Right atrium auricular region (tissue), 2 donors: Measurements from ENCODE around the gene EHD4. TPM values are rescaled to one million over a fixed set of nuclear protein-coding genes. Genes with fewer than 3 reads are reported as not detected.

Source experiments
- DNase-seq: peaks from one replicate; pipeline ENCODE4 v3.0.0-alpha.2; 2019; ENCODE audit warnings: low spot score
- H3K27ac ChIP-seq, 2 donors: fragments of 200-600 bp; sonication (generic); 1 replicate in 1 of 2; 2 replicates in 1 of 2; pipeline ENCODE4 v1.5.1; 2016 to 2019
- H3K27me3 ChIP-seq, 2 donors: fragments of 200-600 bp; sonication (generic); one replicate each; pipeline versions ENCODE4 v1.5.1 to v1.6.0; 2017 to 2019
- H3K36me3 ChIP-seq: fragments of 200-600 bp; sonication (generic); one replicate; pipeline ENCODE4 v1.5.1; 2016
- H3K4me1 ChIP-seq, 2 donors: fragments of 200-600 bp; sonication (generic); one replicate each; pipeline versions ENCODE4 v1.5.1 to v1.6.0; 2017 to 2019
- H3K4me3 ChIP-seq, 2 donors: fragments of 200-600 bp; sonication (generic); 1 replicate in 1 of 2; 2 replicates in 1 of 2; pipeline ENCODE4 v1.5.1; 2017 to 2019; ENCODE audit warnings: mild to moderate bottlenecking in 1 of 2, moderate library complexity in 1 of 2
- H3K9me3 ChIP-seq, 2 donors: fragments of 200-600 bp; sonication (generic); one replicate each; pipeline ENCODE4 v1.5.1; 2019
- total RNA-seq, 2 donors: library from RNA; depleted of rRNA; stranded (reverse); fragments of >200 nt; gene quantifications; one replicate each; pipeline ENCODE4 v1.1.0, GENCODE V29; 2016
- TF ChIP-seq, protein P1 (sequence below), 2 donors: fragments of 200-600 bp; sonication (generic); IDR thresholded peaks; one replicate each; pipeline ENCODE4 v1.5.1; 2019; ENCODE audit warnings: antibody characterized with exemption in 2 of 2

EHD4 gene
- total RNA-seq, 2 donors from 2014 or later, result 22.2 to 26.3 TPM

DNA sequence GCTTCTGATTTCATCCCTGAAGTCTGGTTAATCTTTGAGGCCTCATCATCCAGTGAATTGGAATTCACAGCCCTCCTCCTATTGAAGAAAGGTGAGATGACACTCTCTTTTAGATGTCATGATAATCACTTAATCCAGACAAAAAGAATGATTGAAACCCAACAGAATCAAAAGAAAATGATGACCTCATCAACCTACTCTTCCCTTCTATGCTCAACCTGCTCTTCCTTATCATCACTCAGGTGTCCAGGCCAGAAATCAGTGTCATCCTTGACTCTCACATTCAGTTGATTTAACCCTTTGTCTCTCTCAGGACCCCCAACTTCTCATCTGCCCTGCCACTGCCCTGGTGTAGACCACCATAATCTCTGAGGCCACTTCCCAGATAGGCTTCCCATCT is 36.7 kb upstream of the EHD4 start:
- Histone ChIP-seq H3K36me3 (no peaks in the 10 kb centered on the region), H3K9me3 (no peaks in the 10 kb centered on the region), H3K4me1 (no peaks in the 10 kb centered on the region), H3K27me3 (no peaks in the 10 kb centered on the region), H3K4me3 (no peak overlapping the region), H3K27ac (no peak overlapping the region)
- TF ChIP-seq, protein P1, sequence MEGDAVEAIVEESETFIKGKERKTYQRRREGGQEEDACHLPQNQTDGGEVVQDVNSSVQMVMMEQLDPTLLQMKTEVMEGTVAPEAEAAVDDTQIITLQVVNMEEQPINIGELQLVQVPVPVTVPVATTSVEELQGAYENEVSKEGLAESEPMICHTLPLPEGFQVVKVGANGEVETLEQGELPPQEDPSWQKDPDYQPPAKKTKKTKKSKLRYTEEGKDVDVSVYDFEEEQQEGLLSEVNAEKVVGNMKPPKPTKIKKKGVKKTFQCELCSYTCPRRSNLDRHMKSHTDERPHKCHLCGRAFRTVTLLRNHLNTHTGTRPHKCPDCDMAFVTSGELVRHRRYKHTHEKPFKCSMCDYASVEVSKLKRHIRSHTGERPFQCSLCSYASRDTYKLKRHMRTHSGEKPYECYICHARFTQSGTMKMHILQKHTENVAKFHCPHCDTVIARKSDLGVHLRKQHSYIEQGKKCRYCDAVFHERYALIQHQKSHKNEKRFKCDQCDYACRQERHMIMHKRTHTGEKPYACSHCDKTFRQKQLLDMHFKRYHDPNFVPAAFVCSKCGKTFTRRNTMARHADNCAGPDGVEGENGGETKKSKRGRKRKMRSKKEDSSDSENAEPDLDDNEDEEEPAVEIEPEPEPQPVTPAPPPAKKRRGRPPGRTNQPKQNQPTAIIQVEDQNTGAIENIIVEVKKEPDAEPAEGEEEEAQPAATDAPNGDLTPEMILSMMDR (IDR thresholded peaks at IDR 0.05), result no peak
- DNase-seq, result no peak

DNA sequence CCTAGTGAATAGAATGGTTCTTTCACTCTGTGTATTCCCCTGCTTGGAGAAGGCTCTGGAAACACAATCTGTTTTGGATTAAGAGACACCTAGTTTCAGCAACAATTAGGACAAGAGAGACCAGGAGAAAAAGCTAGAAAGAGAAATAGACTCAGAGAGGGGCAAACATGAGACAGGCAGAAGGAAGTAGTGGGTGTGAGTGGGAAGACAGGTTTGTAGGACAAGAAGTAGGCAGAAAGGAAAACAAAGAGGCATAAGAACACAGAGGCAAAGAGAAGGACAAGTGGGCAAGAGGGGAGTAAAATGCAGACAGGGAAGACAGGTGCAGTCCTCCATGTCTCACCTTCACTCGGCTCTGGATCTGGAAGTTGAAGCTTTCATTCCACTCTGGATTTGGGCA is 35.0 kb upstream of the EHD4 start:
- DNase-seq, result no peak
- H3K27ac ChIP-seq, result no peak overlapping the region
- H3K9me3 ChIP-seq, result no peaks in the 10 kb centered on the region
- no peaks in the 10 kb centered on the region for H3K4me1 ChIP-seq
- no peak overlapping the region for H3K4me3 ChIP-seq
- TF ChIP-seq, protein P1 (IDR thresholded peaks at IDR 0.05), result no peak
- H3K36me3 ChIP-seq, result no peaks in the 10 kb centered on the region
- no peaks in the 10 kb centered on the region for H3K27me3 ChIP-seq

DNA sequence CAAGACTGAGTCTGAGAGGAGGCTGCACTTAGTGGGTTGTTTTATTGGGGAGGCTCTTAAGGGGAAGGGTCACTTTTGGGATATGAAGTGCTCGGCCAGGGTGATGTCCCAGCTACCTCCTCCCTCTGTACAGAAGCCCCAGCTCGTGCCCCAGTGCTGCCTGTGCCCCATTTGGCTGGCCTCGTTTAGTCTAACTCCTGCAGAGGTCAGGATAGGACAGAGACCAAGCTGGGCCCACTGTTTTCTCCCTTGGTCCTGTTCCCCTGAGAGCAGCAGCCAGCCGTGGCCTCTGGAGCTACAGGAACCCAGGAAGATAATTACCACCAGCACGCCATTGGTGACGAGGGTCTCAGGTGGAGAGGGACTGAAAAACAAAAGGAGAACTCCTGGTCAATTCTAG is 30.0 kb upstream of the EHD4 start:
- Histone ChIP-seq H3K36me3 (no peaks in the 10 kb centered on the region), H3K4me1 (no peaks in the 10 kb centered on the region), H3K4me3 (no peak overlapping the region), H3K9me3 (no peaks in the 10 kb centered on the region), H3K27me3 (no peaks in the 10 kb centered on the region), H3K27ac (no peak overlapping the region)
- no peak for DNase-seq
- TF ChIP-seq, protein P1 (IDR thresholded peaks at IDR 0.05), result no peak

DNA sequence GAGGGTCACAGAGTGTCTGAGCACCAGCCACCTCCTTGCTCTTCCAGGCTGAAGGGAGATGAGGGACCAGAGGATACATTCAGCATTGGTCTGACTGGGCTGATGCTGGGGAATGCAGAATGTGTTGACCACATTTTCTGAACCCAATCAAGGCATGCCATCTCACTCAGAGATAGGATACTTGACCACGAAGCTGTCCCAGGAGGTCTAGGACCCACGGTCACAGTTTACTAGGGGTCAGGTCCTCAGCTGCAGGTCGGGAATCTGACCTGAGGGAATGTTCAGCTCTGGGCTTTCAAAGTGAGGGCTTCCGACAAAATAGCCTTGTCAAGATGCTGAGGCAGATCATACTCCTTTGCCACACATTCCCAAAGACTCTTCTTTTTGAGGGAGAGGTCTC is 28.9 kb upstream of the EHD4 start:
- TF ChIP-seq, protein P1 (IDR thresholded peaks at IDR 0.05), result no peak
- H3K27ac ChIP-seq, result no peak overlapping the region
- no peaks in the 10 kb centered on the region for H3K9me3 ChIP-seq

DNA sequence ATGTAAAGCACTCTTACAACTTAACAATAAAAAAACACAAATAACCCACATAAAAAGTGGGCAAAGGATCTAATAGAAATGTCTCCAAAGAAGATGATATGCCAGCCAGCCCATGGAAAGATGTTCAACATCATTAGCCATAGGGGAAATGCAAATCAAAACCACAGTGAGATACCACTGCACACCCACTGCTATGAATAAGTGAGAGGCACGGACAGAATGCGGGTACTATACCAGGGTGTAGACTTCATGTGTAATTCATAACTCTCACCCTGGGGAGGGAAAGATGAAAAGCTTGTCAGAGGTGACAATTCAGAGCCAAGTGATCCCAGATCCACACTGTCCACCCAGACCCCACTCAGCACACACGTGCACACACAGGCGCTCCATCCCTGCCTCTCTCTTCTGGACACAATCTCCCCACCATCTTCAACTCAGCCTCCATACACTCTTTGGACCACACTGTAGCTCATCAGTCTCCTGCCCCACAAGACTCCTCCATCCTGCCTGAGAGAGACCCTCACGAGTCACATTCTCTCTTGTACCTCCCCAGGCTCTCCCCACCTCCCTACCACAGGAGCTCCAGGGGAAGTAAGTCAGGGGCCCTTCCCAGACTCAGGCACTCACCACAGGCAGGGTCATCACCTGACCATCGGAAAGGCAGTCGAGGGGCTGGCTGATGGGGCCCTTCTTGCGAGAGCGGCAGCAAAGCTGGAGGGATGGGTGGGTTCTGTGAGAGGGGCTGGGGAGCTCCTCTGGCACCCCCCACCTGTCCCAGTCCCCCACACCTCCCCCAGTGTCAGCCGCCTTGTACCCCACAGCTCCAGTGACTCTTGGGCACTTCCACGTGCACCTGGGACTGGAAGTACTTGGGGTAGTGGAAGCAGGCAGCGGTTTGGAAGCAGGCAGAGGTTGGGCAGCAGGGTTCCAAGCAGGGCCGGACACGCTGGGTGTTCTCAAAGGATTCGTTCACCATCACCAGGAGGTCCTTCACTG is 27.2 kb upstream of the EHD4 start:
- Histone ChIP-seq H3K4me3 (no peak overlapping the region), H3K4me1 (no peaks in the 10 kb centered on the region), H3K27ac (no peak overlapping the region), H3K9me3 (no peaks in the 10 kb centered on the region), H3K27me3 (no peaks in the 10 kb centered on the region), H3K36me3 (no peaks in the 10 kb centered on the region)
- TF ChIP-seq, protein P1 (IDR thresholded peaks at IDR 0.05), result no peak
- DNase-seq, result no peak

More for the DNA sequence above, 28.9 kb upstream of the EHD4 start:
- Histone ChIP-seq H3K27me3 (no peaks in the 10 kb centered on the region), H3K4me3 (no peak overlapping the region), H3K36me3 (no peaks in the 10 kb centered on the region), H3K4me1 (no peaks in the 10 kb centered on the region)
- no peak for DNase-seq
